ENCODE measurements around the gene FDPS.

DNA sequence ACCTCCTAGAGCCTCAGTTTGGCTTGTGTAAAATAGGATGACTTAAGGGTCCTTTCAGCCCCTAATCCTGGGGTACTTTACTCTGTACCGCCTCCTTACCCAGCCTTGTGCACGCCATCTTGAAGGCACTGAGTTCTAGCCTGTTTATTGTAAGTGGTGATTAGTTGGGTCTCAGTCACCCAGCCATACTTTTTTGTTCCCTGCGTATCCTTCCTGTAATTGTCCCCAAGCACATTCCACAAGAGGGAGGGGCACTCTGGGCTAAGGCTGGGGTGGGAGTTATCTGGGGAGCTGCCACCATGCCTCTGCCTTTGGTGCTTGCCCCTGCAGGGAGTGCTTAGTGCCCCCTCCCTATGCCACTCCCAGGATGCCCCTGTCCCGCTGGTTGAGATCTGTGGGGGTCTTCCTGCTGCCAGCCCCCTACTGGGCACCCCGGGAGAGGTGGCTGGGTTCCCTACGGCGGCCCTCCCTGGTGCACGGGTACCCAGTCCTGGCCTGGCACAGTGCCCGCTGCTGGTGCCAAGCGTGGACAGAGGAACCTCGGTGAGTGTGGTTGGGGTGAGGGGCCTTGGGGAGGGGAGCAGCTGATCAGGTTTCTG, 856 bp downstream of the FDPS start:
- no peak for TF ChIP-seq POLR2A (IDR thresholded peaks at IDR 0.05)
- TF ChIP-seq, protein P1, sequence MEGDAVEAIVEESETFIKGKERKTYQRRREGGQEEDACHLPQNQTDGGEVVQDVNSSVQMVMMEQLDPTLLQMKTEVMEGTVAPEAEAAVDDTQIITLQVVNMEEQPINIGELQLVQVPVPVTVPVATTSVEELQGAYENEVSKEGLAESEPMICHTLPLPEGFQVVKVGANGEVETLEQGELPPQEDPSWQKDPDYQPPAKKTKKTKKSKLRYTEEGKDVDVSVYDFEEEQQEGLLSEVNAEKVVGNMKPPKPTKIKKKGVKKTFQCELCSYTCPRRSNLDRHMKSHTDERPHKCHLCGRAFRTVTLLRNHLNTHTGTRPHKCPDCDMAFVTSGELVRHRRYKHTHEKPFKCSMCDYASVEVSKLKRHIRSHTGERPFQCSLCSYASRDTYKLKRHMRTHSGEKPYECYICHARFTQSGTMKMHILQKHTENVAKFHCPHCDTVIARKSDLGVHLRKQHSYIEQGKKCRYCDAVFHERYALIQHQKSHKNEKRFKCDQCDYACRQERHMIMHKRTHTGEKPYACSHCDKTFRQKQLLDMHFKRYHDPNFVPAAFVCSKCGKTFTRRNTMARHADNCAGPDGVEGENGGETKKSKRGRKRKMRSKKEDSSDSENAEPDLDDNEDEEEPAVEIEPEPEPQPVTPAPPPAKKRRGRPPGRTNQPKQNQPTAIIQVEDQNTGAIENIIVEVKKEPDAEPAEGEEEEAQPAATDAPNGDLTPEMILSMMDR (IDR thresholded peaks at IDR 0.05) = no peak

Measured in esophagus squamous epithelium (tissue), 4 donors.